GM10248 (cell line): Measurements from ENCODE around the gene NRARP.

ENCODE experiments used
- CTCF ChIA-PET: fragments of 300-600 bp; sonication (Branson Sonifier 250); formaldehyde crosslinking; extraction: SDS; loops from one replicate; lab custom pipeline; 2021; ENCODE audit warnings: antibody characterized with exemption; lab: Yijun Ruan, JAX
- POLR2A ChIA-PET: fragments of 350-650 bp; sonication (Branson Sonifier 250); formaldehyde crosslinking; extraction: SDS; loops from one replicate; lab custom pipeline; 2020; ENCODE audit warnings: antibody characterized with exemption; lab: Yijun Ruan, JAX
- DNase-seq: peaks from one replicate; pipeline ENCODE4 v3.0.0; 2012; ENCODE audit errors: extremely low spot score
- TF ChIP-seq, protein P1 (sequence below): IDR thresholded peaks from 2 replicates; pipeline ENCODE4 v1.5.1; 2012; ENCODE audit warnings: mild to moderate bottlenecking, low read depth; ENCODE audit errors: extremely low read depth, missing control alignments, control extremely low read depth

NRARP gene

GRCh38 chr9:137311171-137311985 lies 9.3 kb upstream of the NRARP start:
- TF ChIP-seq, protein P1, sequence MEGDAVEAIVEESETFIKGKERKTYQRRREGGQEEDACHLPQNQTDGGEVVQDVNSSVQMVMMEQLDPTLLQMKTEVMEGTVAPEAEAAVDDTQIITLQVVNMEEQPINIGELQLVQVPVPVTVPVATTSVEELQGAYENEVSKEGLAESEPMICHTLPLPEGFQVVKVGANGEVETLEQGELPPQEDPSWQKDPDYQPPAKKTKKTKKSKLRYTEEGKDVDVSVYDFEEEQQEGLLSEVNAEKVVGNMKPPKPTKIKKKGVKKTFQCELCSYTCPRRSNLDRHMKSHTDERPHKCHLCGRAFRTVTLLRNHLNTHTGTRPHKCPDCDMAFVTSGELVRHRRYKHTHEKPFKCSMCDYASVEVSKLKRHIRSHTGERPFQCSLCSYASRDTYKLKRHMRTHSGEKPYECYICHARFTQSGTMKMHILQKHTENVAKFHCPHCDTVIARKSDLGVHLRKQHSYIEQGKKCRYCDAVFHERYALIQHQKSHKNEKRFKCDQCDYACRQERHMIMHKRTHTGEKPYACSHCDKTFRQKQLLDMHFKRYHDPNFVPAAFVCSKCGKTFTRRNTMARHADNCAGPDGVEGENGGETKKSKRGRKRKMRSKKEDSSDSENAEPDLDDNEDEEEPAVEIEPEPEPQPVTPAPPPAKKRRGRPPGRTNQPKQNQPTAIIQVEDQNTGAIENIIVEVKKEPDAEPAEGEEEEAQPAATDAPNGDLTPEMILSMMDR, result no peak
- POLR2A ChIA-PET, result interaction anchor here (0.5 kb wide), 1 partner anchor 18 kb away, joined by 6 read pairs; no protein-coding TSS in a partner anchor
- CTCF ChIA-PET, result interaction anchor here (1.0 to 1.1 kb wide), 2 partner anchors 10 to 282 kb away, joined by 3 to 5 read pairs; partner anchors contain the start of gene NRARP
- DNase-seq, result no peak

DNA sequence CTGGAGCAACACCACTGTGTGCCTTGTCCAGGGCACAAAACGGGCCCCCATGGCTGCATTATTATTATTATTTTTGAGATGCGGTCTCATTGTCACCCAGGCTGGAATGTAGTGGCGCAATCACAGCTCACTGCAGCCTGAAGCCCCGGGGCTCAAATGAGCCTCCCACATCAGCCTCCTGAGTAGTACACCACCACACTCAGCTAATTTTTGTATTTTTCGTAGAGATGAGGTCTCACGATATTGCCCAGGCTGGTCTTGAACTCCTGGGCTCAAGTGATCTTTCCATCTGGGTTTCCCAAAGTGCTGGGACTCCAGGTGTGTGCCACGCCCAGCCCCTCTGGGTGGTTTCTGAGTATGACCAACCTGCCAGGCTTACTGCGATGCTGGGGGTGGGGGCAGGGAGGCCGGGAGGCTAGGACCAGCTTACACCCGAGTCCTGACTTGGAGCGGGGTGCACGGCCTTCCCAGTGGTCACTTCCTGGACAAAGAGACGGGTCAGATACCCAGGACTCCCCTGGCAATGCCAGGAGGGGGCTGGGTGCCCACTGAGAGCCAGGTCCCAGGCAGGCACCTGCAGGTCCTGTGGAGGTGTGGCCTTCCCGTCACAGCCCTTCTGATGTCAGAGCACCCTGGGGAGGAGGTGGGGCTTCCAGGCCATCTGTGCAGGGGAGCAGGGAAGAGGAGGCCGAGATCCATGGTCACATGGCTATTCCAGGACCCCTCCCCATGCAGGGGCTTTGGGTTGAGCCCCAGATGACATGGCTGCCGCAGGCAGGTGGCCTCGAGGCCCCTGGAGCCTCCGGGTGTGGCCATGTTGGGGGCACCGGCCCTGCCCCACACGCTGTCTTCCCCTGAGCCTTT lies 8.3 kb upstream of the NRARP start:
- DNase-seq, result no peak
- ChIA-PET CTCF (interaction anchor here (1.0 to 1.1 kb wide), 2 partner anchors 9 to 281 kb away, joined by 3 to 5 read pairs; partner anchors contain the start of gene NRARP), POLR2A (interaction anchor here (0.5 kb wide), 1 partner anchor 17 kb away, joined by 6 read pairs; no protein-coding TSS in a partner anchor)
- TF ChIP-seq, protein P1, result no peak

- DNase-seq, result no peak
- TF ChIP-seq, protein P1, result no peak
- ChIA-PET POLR2A (no interaction called here), CTCF (interaction anchor here (0.6 kb wide), 1 partner anchor 11 kb away, joined by 3 read pairs; no protein-coding TSS in a partner anchor)
Measured at GRCh38 chr9:137309368-137310188, 7.5 kb upstream of the NRARP start.

- TF ChIP-seq, protein P1, result no peak
- no peak for DNase-seq
- POLR2A ChIA-PET, result interaction anchor here (0.7 kb wide), 1 partner anchor 86 kb away, joined by 5 read pairs; no protein-coding TSS in a partner anchor
- CTCF ChIA-PET, result interaction anchor here (1.4 kb wide), 1 partner anchor 14 kb away, joined by 3 read pairs; no protein-coding TSS in a partner anchor
Measured at GRCh38 chr9:137308057-137308619, 6.1 kb upstream of the NRARP start.

GRCh38 chr9:137307255-137308056 lies 5.4 kb upstream of the NRARP start:
- POLR2A ChIA-PET, result no interaction called here

More at GRCh38 chr9:137307255-137308056, 5.4 kb upstream of the NRARP start:
- TF ChIP-seq, protein P1, result no peak
- CTCF ChIA-PET, result interaction anchor here (1.4 to 1.6 kb wide), 3 partner anchors 9 to 116 kb away, joined by 3 to 5 read pairs (median 3); partner anchors contain the start of genes EXD3 and NOXA1
- no peak for DNase-seq
